Osteoblast (primary cell): Measurements from ENCODE around the gene CHST5. TPM values are rescaled to one million over a fixed set of nuclear protein-coding genes. Genes with fewer than 3 reads are reported as not detected.

ENCODE experiments used
- DNase-seq: peaks from one replicate; pipeline ENCODE4 v3.0.0; 2011; ENCODE audit warnings: low spot score, mixed read lengths; ENCODE audit not compliant: insufficient read length; ENCODE audit errors: missing footprints
- H2AFZ ChIP-seq: 2 replicates; pipeline ENCODE4 v1.6.0; 2011; ENCODE audit warnings: mild to moderate bottlenecking, low read length
- H3K27ac ChIP-seq: 2 replicates; pipeline ENCODE4 v1.5.1; 2011; ENCODE audit warnings: mild to moderate bottlenecking, low read depth, low read length, moderate library complexity
- H3K27me3 ChIP-seq: 2 replicates; pipeline ENCODE4 v1.6.0; 2012; ENCODE audit warnings: mild to moderate bottlenecking, control low read depth, inconsistent platforms, low read length, moderate library complexity; ENCODE audit not compliant: insufficient read depth
- H3K36me3 ChIP-seq: 2 replicates; pipeline ENCODE4 v1.5.1; 2011; ENCODE audit warnings: mild to moderate bottlenecking, low read length, control low read depth, moderate library complexity; ENCODE audit not compliant: insufficient read depth
- H3K4me1 ChIP-seq: 2 replicates; pipeline ENCODE4 v1.5.1; 2011; ENCODE audit warnings: mild to moderate bottlenecking, low read length, control low read depth, moderate library complexity; ENCODE audit not compliant: insufficient read depth
- H3K4me2 ChIP-seq: 2 replicates; pipeline ENCODE4 v1.6.0; 2011; ENCODE audit warnings: mild to moderate bottlenecking, low read length; ENCODE audit not compliant: insufficient read depth
- H3K4me3 ChIP-seq: fragments of 200-600 bp; sonication (generic); 3 replicates; pipeline ENCODE4 v1.5.1; 2012; ENCODE audit warnings: mild to moderate bottlenecking, low read length, inconsistent platforms; ENCODE audit not compliant: insufficient read depth
- H3K79me2 ChIP-seq: 2 replicates; pipeline ENCODE4 v1.6.0; 2012; ENCODE audit warnings: mild to moderate bottlenecking, low read length, control low read depth, inconsistent platforms; ENCODE audit not compliant: insufficient read depth
- H3K9me3 ChIP-seq: 2 replicates; pipeline ENCODE4 v1.5.1; 2011; ENCODE audit warnings: low read depth, low read length, control low read depth
- H4K20me1 ChIP-seq: 2 replicates; pipeline ENCODE4 v1.6.0; 2012; ENCODE audit warnings: mild to moderate bottlenecking, low read length, control low read depth; ENCODE audit not compliant: insufficient read depth
- total RNA-seq: library from RNA; depleted of rRNA; stranded (reverse); fragments of >200 nt; gene quantifications from 2 replicates; pipeline ENCODE4 v1.2.3, GENCODE V29; 2012
- TF ChIP-seq, protein P1 (sequence below): IDR thresholded peaks from 2 replicates; pipeline ENCODE4 v1.5.1; 2011; ENCODE audit warnings: mild to moderate bottlenecking, low read depth, low read length, moderate library complexity; ENCODE audit errors: extremely low read depth

The CHST5 gene
- total RNA-seq, 1 donor: not detected

DNA sequence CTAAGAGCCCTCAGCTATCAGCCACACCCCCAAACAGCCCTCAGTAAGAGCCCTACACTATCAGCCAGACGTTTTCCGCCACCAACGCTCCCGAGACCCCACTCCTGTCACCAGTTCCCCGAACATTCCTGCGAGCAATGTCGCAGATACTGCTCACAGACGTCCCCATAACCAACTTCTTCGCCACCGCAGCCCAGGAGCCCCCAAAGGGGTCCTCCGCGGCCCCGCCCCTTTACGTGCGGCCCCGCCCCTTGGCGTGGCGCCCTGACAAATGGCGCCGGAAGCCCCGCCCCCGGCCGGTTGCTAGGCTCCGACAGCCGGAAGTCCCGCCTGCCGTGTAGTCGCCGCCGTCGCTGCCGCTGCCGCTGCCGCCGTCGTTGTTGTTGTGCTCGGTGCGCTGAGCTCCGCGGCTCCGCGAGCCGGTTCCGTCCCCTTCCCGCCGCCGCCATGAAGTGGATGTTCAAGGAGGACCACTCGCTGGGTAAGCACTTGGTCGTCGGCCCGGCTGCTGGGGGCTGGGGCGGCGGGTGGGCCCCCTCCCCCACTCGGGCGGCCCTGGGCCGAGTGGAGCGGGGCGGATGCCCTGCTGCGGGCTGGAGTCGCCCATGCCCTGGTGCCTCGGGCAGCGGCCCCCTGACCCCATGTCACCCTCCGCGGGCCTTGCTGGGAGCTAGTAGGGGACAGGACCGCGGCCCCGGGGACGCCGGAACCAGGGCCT lies 30.3 kb upstream of the CHST5 start, which contains the start of gene GABARAPL2:
GABARAPL2 (plus strand) TSS at position 340 of the 718 bp plus-strand sequence; CDS start at position 448, 108 bp downstream.
- Histone ChIP-seq H4K20me1 (peaks cover 19% of the 10 kb centered on the region), H3K4me3 (peak within 1 kb of the TSS; percentile 96), H3K4me2 (peak within 1 kb of the TSS; percentile 97), H3K36me3 (peaks cover 29% of the 10 kb centered on the region), H2AFZ (peak within 1 kb of the TSS; percentile 96), H3K4me1 (peaks cover 22% of the 10 kb centered on the region), H3K27ac (peak within 1 kb of the TSS; percentile 26), H3K27me3 (peaks cover 3% of the 10 kb centered on the region), H3K9me3 (no peaks in the 10 kb centered on the region), H3K79me2 (peaks cover 32% of the 10 kb centered on the region)
- TF ChIP-seq, protein P1, sequence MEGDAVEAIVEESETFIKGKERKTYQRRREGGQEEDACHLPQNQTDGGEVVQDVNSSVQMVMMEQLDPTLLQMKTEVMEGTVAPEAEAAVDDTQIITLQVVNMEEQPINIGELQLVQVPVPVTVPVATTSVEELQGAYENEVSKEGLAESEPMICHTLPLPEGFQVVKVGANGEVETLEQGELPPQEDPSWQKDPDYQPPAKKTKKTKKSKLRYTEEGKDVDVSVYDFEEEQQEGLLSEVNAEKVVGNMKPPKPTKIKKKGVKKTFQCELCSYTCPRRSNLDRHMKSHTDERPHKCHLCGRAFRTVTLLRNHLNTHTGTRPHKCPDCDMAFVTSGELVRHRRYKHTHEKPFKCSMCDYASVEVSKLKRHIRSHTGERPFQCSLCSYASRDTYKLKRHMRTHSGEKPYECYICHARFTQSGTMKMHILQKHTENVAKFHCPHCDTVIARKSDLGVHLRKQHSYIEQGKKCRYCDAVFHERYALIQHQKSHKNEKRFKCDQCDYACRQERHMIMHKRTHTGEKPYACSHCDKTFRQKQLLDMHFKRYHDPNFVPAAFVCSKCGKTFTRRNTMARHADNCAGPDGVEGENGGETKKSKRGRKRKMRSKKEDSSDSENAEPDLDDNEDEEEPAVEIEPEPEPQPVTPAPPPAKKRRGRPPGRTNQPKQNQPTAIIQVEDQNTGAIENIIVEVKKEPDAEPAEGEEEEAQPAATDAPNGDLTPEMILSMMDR: no peak
- peak; percentile 92 for DNase-seq

- no peaks in the 10 kb centered on the region for H3K9me3 ChIP-seq
- TF ChIP-seq, protein P1: no peak
- peaks cover 3% of the 10 kb centered on the region for H3K27me3 ChIP-seq
- H2AFZ ChIP-seq: peak overlapping the region; percentile 96
- H3K4me3 ChIP-seq: peak overlapping the region; percentile 96
- H3K4me2 ChIP-seq: peak overlapping the region; percentile 97
- H3K4me1 ChIP-seq: peaks cover 22% of the 10 kb centered on the region
- H3K79me2 ChIP-seq: peaks cover 29% of the 10 kb centered on the region
- no peak for DNase-seq
- H3K36me3 ChIP-seq: peaks cover 24% of the 10 kb centered on the region
- H4K20me1 ChIP-seq: peaks cover 17% of the 10 kb centered on the region
- peak overlapping the region; percentile 26 for H3K27ac ChIP-seq
Measured at GRCh38 chr16:75565640-75566039, 29.7 kb upstream of the CHST5 start.

DNA sequence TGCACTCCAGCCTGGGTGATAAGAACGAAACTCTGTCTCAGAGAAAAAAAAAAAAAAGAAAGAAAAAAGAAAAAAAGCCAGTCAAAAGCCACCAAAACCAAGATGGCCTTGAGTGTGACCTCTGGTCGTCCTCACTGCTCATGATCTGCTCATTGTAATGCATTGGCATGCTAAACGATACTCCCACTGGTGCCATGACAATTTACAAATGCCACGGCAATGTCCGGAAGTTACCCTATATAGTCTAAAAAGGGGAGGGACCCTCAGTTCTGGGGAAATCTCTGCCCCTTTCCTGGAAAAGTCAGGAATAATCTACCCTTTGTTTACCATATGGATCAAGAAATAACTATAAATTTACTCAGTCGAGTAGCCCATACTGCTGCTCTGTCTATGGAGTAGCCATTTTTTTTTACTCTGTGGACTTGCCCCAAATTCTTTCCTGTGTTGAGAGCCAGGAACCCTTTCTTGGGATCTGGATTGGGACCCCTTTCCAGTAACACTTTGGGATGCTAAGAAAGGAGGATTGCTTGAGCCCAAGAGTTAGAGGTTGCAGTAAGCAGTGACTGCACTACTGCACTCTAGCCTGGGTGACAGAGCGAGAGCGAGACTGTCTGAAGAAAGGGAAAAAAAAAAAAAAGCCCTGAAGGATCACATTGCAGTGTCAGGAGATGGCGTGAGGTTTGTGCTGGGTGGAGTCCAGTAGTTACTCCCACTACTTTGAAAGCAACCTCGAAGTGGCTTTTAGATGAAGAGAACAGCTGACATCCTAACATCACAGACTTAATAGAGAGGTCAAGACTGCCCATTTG lies 23.9 kb upstream of the CHST5 start:
- peak; percentile 92 for DNase-seq
- Histone ChIP-seq H3K4me1 (peaks cover 18% of the 10 kb centered on the region), H3K4me2 (peak overlapping the region; percentile 75), H3K4me3 (peak overlapping the region; percentile 53), H3K27ac (peak overlapping the region; percentile 52), H3K9me3 (no peaks in the 10 kb centered on the region), H2AFZ (peak overlapping the region; percentile 86), H3K36me3 (no peaks in the 10 kb centered on the region), H3K27me3 (peaks cover 3% of the 10 kb centered on the region), H3K79me2 (no peaks in the 10 kb centered on the region), H4K20me1 (no peaks in the 10 kb centered on the region)
- TF ChIP-seq, protein P1: no peak
